Measurements from ENCODE around the gene PHACTR1.

PHACTR1 gene

GRCh38 chr6:13277231-13277630 is 560.7 kb downstream of the PHACTR1 start:
- DNase-seq (ENCODE audit: low read depth in 1 of 2, low spot score in 1 of 2), result no peak

- no peak for DNase-seq (ENCODE audit: low read depth in 1 of 2, low spot score in 1 of 2)
Observed at GRCh38 chr6:13278164-13278563, 561.6 kb downstream of the PHACTR1 start.

GRCh38 chr6:13278991-13279390 is 562.4 kb downstream of the PHACTR1 start:
- no peak for DNase-seq (ENCODE audit: low read depth in 1 of 2, low spot score in 1 of 2)

- no peak for DNase-seq (ENCODE audit: low read depth in 1 of 2, low spot score in 1 of 2)
Observed at GRCh38 chr6:13280254-13280653, 563.7 kb downstream of the PHACTR1 start.

- DNase-seq (ENCODE audit: low read depth in 1 of 2, low spot score in 1 of 2), result no peak
Observed at GRCh38 chr6:13281686-13282085, 565.1 kb downstream of the PHACTR1 start.

GRCh38 chr6:13282393-13283069 is 566.0 kb downstream of the PHACTR1 start:
- no peak for DNase-seq (ENCODE audit: low read depth in 1 of 2, low spot score in 1 of 2)

- no peak for DNase-seq (ENCODE audit: low read depth in 1 of 2, low spot score in 1 of 2)
Observed at GRCh38 chr6:13283331-13283730, 566.8 kb downstream of the PHACTR1 start.

GRCh38 chr6:13284646-13285045 is 568.1 kb downstream of the PHACTR1 start:
- DNase-seq (ENCODE audit: low read depth in 1 of 2, low spot score in 1 of 2), result no peak

- no peak for DNase-seq (ENCODE audit: low read depth in 1 of 2, low spot score in 1 of 2)
Observed at GRCh38 chr6:13285705-13286104, 569.1 kb downstream of the PHACTR1 start.

GRCh38 chr6:13286181-13286580 is 569.6 kb downstream of the PHACTR1 start:
- no peak for DNase-seq (ENCODE audit: low read depth in 1 of 2, low spot score in 1 of 2)

- no peak for DNase-seq (ENCODE audit: low read depth in 1 of 2, low spot score in 1 of 2)
Observed at GRCh38 chr6:13287104-13287503, 570.5 kb downstream of the PHACTR1 start.

GRCh38 chr6:13288481-13288880 is 571.9 kb downstream of the PHACTR1 start:
- no peak for DNase-seq (ENCODE audit: low read depth in 1 of 2, low spot score in 1 of 2)

- no peak for DNase-seq (ENCODE audit: low read depth in 1 of 2, low spot score in 1 of 2)
Observed at GRCh38 chr6:13288969-13289391, 572.4 kb downstream of the PHACTR1 start.

- no peak for DNase-seq (ENCODE audit: low read depth in 1 of 2, low spot score in 1 of 2)
Observed at GRCh38 chr6:13289789-13290318, 573.3 kb downstream of the PHACTR1 start.

GRCh38 chr6:13290335-13290734 is 573.8 kb downstream of the PHACTR1 start:
- DNase-seq (ENCODE audit: low read depth in 1 of 2, low spot score in 1 of 2), result no peak

GRCh38 chr6:13292774-13293173 is 576.2 kb downstream of the PHACTR1 start:
- no peak for DNase-seq (ENCODE audit: low read depth in 1 of 2, low spot score in 1 of 2)

- no peak for DNase-seq (ENCODE audit: low read depth in 1 of 2, low spot score in 1 of 2)
Observed at GRCh38 chr6:13294499-13295069, 578.0 kb downstream of the PHACTR1 start.

GRCh38 chr6:13295576-13295975 is 579.0 kb downstream of the PHACTR1 start:
- DNase-seq (ENCODE audit: low read depth in 1 of 2, low spot score in 1 of 2), result no peak

- DNase-seq (ENCODE audit: low read depth in 1 of 2, low spot score in 1 of 2), result no peak
Observed at GRCh38 chr6:13296536-13296997, 580.0 kb downstream of the PHACTR1 start.

GRCh38 chr6:13297391-13297790 is 580.8 kb downstream of the PHACTR1 start:
- no peak for DNase-seq (ENCODE audit: low read depth in 1 of 2, low spot score in 1 of 2)

GRCh38 chr6:13298446-13298845 is 581.9 kb downstream of the PHACTR1 start:
- DNase-seq (ENCODE audit: low read depth in 1 of 2, low spot score in 1 of 2), result no peak

- DNase-seq (ENCODE audit: low read depth in 1 of 2, low spot score in 1 of 2), result no peak
Observed at GRCh38 chr6:13299403-13299821, 582.8 kb downstream of the PHACTR1 start.

- no peak for DNase-seq (ENCODE audit: low read depth in 1 of 2, low spot score in 1 of 2)
Observed at GRCh38 chr6:13299918-13300317, 583.4 kb downstream of the PHACTR1 start.

All from activated CD4-positive, alpha-beta T cell treated with anti-CD3 and anti-CD28 coated beads, Interleukin-2, amount 50 U/mL, for 24 hours (primary cell).